ENCODE data around the gene UBE2D2.

The UBE2D2 gene

DNA sequence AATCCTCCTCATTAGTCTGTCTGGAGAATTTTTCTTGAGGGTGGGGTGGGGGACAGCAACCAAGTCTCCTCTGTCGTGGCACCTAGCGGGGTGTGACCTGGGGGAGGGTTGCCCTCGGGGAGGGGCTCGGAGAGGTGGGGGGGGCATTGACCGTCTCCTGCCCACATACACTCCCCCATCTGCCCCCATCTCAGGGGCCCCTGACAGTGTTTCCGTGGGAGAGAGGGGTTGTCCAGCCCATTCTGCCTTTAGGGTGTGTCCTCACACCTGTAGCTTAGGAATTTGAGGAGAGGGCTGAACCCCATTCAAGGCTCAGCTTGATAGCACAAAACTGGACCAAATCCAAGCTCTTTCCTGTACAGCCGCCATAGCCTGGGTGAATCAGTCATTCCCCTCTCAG, 81.1 kb downstream of the UBE2D2 start:
- no CpG with 5 or more reads among the region's 7 CpGs for WGBS, 2 donors (ENCODE audit: extremely low coverage in 2 of 2, insufficient read length in 2 of 2, insufficient replicate concordance in 1 of 2)
- Histone ChIP-seq H4K91ac (ENCODE audit: low read depth, low read length, poor library complexity) (no peak overlapping the region), H3K9ac (ENCODE audit: low read depth, low read length, poor library complexity) (no peak overlapping the region)

DNA sequence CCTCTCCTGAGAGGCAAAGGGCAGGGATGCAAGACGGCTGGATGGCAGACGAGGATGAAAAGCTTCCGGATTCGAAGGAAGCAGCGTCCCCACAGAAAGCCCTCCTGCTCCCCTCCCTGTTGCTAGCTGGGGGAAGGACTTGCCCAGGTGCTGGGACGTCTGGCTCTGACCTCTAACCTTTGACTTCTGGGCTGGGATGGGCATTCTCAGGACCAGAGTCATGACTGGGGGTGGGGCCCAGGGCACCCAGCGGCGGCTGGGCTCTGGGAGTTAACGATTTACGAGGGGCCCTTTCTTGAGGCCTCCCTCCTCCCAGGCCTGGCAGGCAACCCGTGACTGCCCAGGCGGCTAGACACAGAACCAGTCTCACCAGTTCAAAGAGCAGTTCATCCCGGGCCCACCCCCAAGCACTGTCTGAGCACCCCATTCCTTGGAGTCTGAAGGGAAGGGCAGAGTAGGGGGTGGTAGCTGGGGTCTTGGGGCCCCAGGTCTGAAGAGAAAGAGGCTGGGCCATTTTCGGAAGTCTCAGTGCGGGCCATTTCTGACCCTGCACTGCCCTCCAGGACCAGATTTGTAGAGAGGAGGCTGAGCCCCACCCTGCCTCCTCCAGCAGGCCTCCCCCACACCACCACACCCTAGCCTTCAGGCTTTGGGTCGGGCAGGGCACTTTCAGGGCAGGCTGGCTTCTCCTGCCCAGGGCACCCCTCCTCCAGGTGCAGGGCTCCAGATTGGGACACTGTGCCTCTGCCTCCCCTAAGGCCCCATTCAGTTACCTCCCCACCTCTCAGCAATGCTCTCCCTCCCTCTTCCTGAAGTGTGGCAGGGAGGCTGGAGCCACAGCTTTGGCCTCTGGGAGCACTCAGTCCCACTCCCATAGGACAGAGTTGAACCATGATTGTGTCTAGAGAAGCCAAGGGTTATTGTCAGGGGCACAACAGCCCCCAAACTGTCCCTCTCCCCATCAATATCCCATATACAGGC, 82.0 kb downstream of the UBE2D2 start:
- Histone ChIP-seq H3K79me1 (ENCODE audit: low read depth, low read length) (no peaks in the 10 kb centered on the region), H2BK120ac (ENCODE audit: low read depth, low read length) (no peak overlapping the region), H4K91ac (ENCODE audit: low read depth, low read length, poor library complexity) (no peak overlapping the region), H2BK12ac (ENCODE audit: low read length) (no peak overlapping the region), H3K4me3 (ENCODE audit: low read length in 2 of 2) (no peak overlapping the region), H2AK5ac (ENCODE audit: low read depth, low read length) (peak overlapping the region; percentile 9), H3K18ac (ENCODE audit: low read length) (peak overlapping the region; percentile 50), H2BK15ac (ENCODE audit: low read length) (no peak overlapping the region), H2BK5ac (ENCODE audit: low read length) (peak overlapping the region; percentile 8), H3K14ac (ENCODE audit: low read length) (peak overlapping the region; percentile 59), H2AFZ (ENCODE audit: low read length) (no peak overlapping the region), H3K23ac (ENCODE audit: low read depth, low read length, poor library complexity) (peak overlapping the region; percentile 13), H3K4me2 (ENCODE audit: insufficient read depth, low read length, poor library complexity, severe bottlenecking) (no peak overlapping the region), H3K27me3 (ENCODE audit: control insufficient read depth in 3 of 3, insufficient read depth in 3 of 3, low read depth in 1 of 3, low read length in 3 of 3) (peaks cover 0 to 23% (median 0%) of the 10 kb centered on the region in 3 experiments), H3K4ac (ENCODE audit: low read length) (no peak overlapping the region), H3K27ac (replicated peaks; ENCODE audit: low read length) (no peak overlapping the region), H3K9ac (ENCODE audit: low read depth, low read length, poor library complexity) (no peak overlapping the region), H4K8ac (ENCODE audit: low read depth, low read length) (no peak overlapping the region), H3K9me3 (replicated peaks in 1 of 2; ENCODE audit: control insufficient read depth in 2 of 2, insufficient read depth in 1 of 2, low read depth in 1 of 2, low read length in 2 of 2) (no peaks in the 10 kb centered on the region), H3K4me1 (ENCODE audit: control insufficient read depth in 2 of 2, insufficient read depth in 1 of 2, low read depth in 1 of 2, low read length in 2 of 2) (peaks cover 26 to 35% of the 10 kb centered on the region in 2 donors), H3K36me3 (replicated peaks in 1 of 2; ENCODE audit: control insufficient read depth in 2 of 2, insufficient read depth in 2 of 2, low read length in 2 of 2) (no peaks in the 10 kb centered on the region)
- no peak for DNase-seq (ENCODE audit: low spot score)
- no CpG with 5 or more reads among the region's 16 CpGs for WGBS, 2 donors (ENCODE audit: extremely low coverage in 2 of 2, insufficient read length in 2 of 2, insufficient replicate concordance in 1 of 2)

More for the DNA sequence above, 81.1 kb downstream of the UBE2D2 start:
- no peak overlapping the region for H3K14ac ChIP-seq (ENCODE audit: low read length)
- H3K4ac ChIP-seq (ENCODE audit: low read length), result no peak overlapping the region
- H3K27ac ChIP-seq (replicated peaks; ENCODE audit: low read length), result no peak overlapping the region
- H3K4me2 ChIP-seq (ENCODE audit: insufficient read depth, low read length, poor library complexity, severe bottlenecking), result no peak overlapping the region
- H4K8ac ChIP-seq (ENCODE audit: low read depth, low read length), result no peak overlapping the region
- no peak overlapping the region for H3K18ac ChIP-seq (ENCODE audit: low read length)
- no peak overlapping the region for H2BK5ac ChIP-seq (ENCODE audit: low read length)
- H2AFZ ChIP-seq (ENCODE audit: low read length), result no peak overlapping the region
- peaks cover 27 to 36% of the 10 kb centered on the region in 2 donors for H3K4me1 ChIP-seq (ENCODE audit: control insufficient read depth in 2 of 2, insufficient read depth in 1 of 2, low read depth in 1 of 2, low read length in 2 of 2)
- H3K36me3 ChIP-seq (replicated peaks in 1 of 2; ENCODE audit: control insufficient read depth in 2 of 2, insufficient read depth in 2 of 2, low read length in 2 of 2), result no peaks in the 10 kb centered on the region
- H3K23ac ChIP-seq (ENCODE audit: low read depth, low read length, poor library complexity), result no peak overlapping the region
- H3K27me3 ChIP-seq (ENCODE audit: control insufficient read depth in 3 of 3, insufficient read depth in 3 of 3, low read depth in 1 of 3, low read length in 3 of 3), result peaks cover 0 to 18% (median 0%) of the 10 kb centered on the region in 3 experiments
- H3K79me1 ChIP-seq (ENCODE audit: low read depth, low read length), result no peaks in the 10 kb centered on the region
- H2BK12ac ChIP-seq (ENCODE audit: low read length), result no peak overlapping the region
- no peak overlapping the region for H3K4me3 ChIP-seq (ENCODE audit: low read length in 2 of 2)
- H3K9me3 ChIP-seq (replicated peaks in 1 of 2; ENCODE audit: control insufficient read depth in 2 of 2, insufficient read depth in 1 of 2, low read depth in 1 of 2, low read length in 2 of 2), result no peaks in the 10 kb centered on the region
- H2BK15ac ChIP-seq (ENCODE audit: low read length), result no peak overlapping the region
- no peak overlapping the region for H2BK120ac ChIP-seq (ENCODE audit: low read depth, low read length)
- H2AK5ac ChIP-seq (ENCODE audit: low read depth, low read length), result no peak overlapping the region
- no peak for DNase-seq (ENCODE audit: low spot score)

DNA sequence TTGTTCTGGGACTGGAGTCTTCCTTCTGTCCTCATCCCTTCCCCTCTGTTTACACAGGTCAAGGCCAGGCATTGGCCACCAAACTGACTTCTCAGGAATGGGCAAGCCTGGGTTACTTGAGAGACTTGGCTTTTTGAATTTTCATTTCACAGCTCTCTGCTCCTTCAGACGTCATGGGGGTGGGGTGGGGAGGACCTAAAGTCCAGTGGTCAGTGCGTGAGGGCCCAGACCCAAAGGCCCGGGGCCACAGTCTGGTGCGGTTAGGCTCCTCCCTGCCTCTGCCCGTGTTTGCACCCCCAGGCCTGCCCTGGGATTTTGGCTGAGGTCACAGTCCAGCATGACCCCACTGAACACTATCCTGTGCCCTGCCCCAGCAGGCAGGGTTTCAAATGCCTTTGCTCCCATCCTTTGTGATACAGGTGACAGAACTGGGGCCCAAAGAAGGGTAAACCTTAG, 82.9 kb downstream of the UBE2D2 start:
- H2BK12ac ChIP-seq (ENCODE audit: low read length), result no peak overlapping the region
- no peak overlapping the region for H2AK5ac ChIP-seq (ENCODE audit: low read depth, low read length)
- no peak overlapping the region for H3K27ac ChIP-seq (replicated peaks; ENCODE audit: low read length)
- H3K36me3 ChIP-seq (replicated peaks in 1 of 2; ENCODE audit: control insufficient read depth in 2 of 2, insufficient read depth in 2 of 2, low read length in 2 of 2), result no peaks in the 10 kb centered on the region
- no peak overlapping the region for H4K8ac ChIP-seq (ENCODE audit: low read depth, low read length)
- no peak overlapping the region for H4K91ac ChIP-seq (ENCODE audit: low read depth, low read length, poor library complexity)
- no peak overlapping the region for H3K4me3 ChIP-seq (ENCODE audit: low read length in 2 of 2)
- no peaks in the 10 kb centered on the region for H3K9me3 ChIP-seq (replicated peaks in 1 of 2; ENCODE audit: control insufficient read depth in 2 of 2, insufficient read depth in 1 of 2, low read depth in 1 of 2, low read length in 2 of 2)
- WGBS, 2 donors (ENCODE audit: extremely low coverage in 2 of 2, insufficient read length in 2 of 2, insufficient replicate concordance in 1 of 2), result no CpG with 5 or more reads among the region's 5 CpGs
- H3K4me2 ChIP-seq (ENCODE audit: insufficient read depth, low read length, poor library complexity, severe bottlenecking), result no peak overlapping the region
- no peak for DNase-seq (ENCODE audit: low spot score)
- H3K79me1 ChIP-seq (ENCODE audit: low read depth, low read length), result no peaks in the 10 kb centered on the region
- H3K9ac ChIP-seq (ENCODE audit: low read depth, low read length, poor library complexity), result no peak overlapping the region
- no peak overlapping the region for H3K4ac ChIP-seq (ENCODE audit: low read length)
- no peak overlapping the region for H2BK120ac ChIP-seq (ENCODE audit: low read depth, low read length)
- H2BK15ac ChIP-seq (ENCODE audit: low read length), result no peak overlapping the region
- no peak overlapping the region for H2BK5ac ChIP-seq (ENCODE audit: low read length)
- peaks cover 17 to 27% of the 10 kb centered on the region in 2 donors for H3K4me1 ChIP-seq (ENCODE audit: control insufficient read depth in 2 of 2, insufficient read depth in 1 of 2, low read depth in 1 of 2, low read length in 2 of 2)
- H2AFZ ChIP-seq (ENCODE audit: low read length), result no peak overlapping the region
- H3K23ac ChIP-seq (ENCODE audit: low read depth, low read length, poor library complexity), result no peak overlapping the region
- peaks cover 0 to 23% (median 0%) of the 10 kb centered on the region in 3 experiments for H3K27me3 ChIP-seq (ENCODE audit: control insufficient read depth in 3 of 3, insufficient read depth in 3 of 3, low read depth in 1 of 3, low read length in 3 of 3)
- no peak overlapping the region for H3K14ac ChIP-seq (ENCODE audit: low read length)
- H3K18ac ChIP-seq (ENCODE audit: low read length), result no peak overlapping the region

Data from neuronal stem cell (in vitro differentiated cells).